Epithelial cell of prostate (primary cell): ENCODE measurements around the gene AQP6.

Source experiments
- DNase-seq: peaks from one replicate; pipeline ENCODE4 v3.0.0-alpha.2; 2011; ENCODE audit warnings: low read depth, low spot score
- H3K27ac ChIP-seq: fragments of 450-650 bp; 2 replicates; pipeline ENCODE4 v1.5.1; 2017; ENCODE audit warnings: mild to moderate bottlenecking

Gene AQP6

GRCh38 chr12:49967777-49968250 is 4.9 kb upstream of the AQP6 start:
- no peak overlapping the region for H3K27ac ChIP-seq
- DNase-seq = no peak

- no peak overlapping the region for H3K27ac ChIP-seq
- DNase-seq = no peak
Observed at GRCh38 chr12:49968471-49968870, 4.3 kb upstream of the AQP6 start.

- DNase-seq = no peak
Observed at GRCh38 chr12:49969027-49969426, 3.7 kb upstream of the AQP6 start.

GRCh38 chr12:49969651-49970429 is 2.9 kb upstream of the AQP6 start:
- DNase-seq = no peak
- no peak overlapping the region for H3K27ac ChIP-seq

More at GRCh38 chr12:49969027-49969426, 3.7 kb upstream of the AQP6 start:
- no peak overlapping the region for H3K27ac ChIP-seq

- DNase-seq = no peak
- H3K27ac ChIP-seq = peak overlapping the region; percentile 22
Observed at GRCh38 chr12:49970658-49971057, 2.1 kb upstream of the AQP6 start.

- peak; percentile 54 for DNase-seq
- peak overlapping the region; percentile 22 for H3K27ac ChIP-seq
Observed at GRCh38 chr12:49971141-49971540, 1.6 kb upstream of the AQP6 start.

- no peak overlapping the region for H3K27ac ChIP-seq
- DNase-seq = no peak
Observed at GRCh38 chr12:49972129-49972528, 618 bp upstream of the AQP6 start.

- no peak for DNase-seq
- no peak overlapping the region for H3K27ac ChIP-seq
Observed at GRCh38 chr12:49973361-49973830, 649 bp downstream of the AQP6 start.

GRCh38 chr12:49974231-49974675 is 1.5 kb downstream of the AQP6 start:
- no peak overlapping the region for H3K27ac ChIP-seq
- no peak for DNase-seq

GRCh38 chr12:49974677-49975317 is 2.0 kb downstream of the AQP6 start:
- no peak for DNase-seq
- no peak overlapping the region for H3K27ac ChIP-seq

GRCh38 chr12:49975318-49975761 is 2.6 kb downstream of the AQP6 start:
- DNase-seq = no peak
- H3K27ac ChIP-seq = no peak overlapping the region

GRCh38 chr12:49976557-49976956 is 3.8 kb downstream of the AQP6 start:
- H3K27ac ChIP-seq = no peak overlapping the region
- no peak for DNase-seq

GRCh38 chr12:49978125-49978524 is 5.4 kb downstream of the AQP6 start:
- no peak for DNase-seq
- H3K27ac ChIP-seq = no peak overlapping the region

- no peak overlapping the region for H3K27ac ChIP-seq
- no peak for DNase-seq
Observed at GRCh38 chr12:49979016-49979586, 6.4 kb downstream of the AQP6 start.

- H3K27ac ChIP-seq = no peak overlapping the region
- DNase-seq = no peak
Observed at GRCh38 chr12:49979791-49980190, 7.0 kb downstream of the AQP6 start.

- no peak for DNase-seq
- no peak overlapping the region for H3K27ac ChIP-seq
Observed at GRCh38 chr12:49980501-49981349, 8.0 kb downstream of the AQP6 start.

- no peak for DNase-seq
- H3K27ac ChIP-seq = no peak overlapping the region
Observed at GRCh38 chr12:49982246-49983087, 9.7 kb downstream of the AQP6 start.

- no peak overlapping the region for H3K27ac ChIP-seq
- no peak for DNase-seq
Observed at GRCh38 chr12:49983892-49984291, 11.1 kb downstream of the AQP6 start.
